Cardiac muscle cell (in vitro differentiated cells and primary cell): ENCODE results near the gene TJP3. TPM values are rescaled to one million over a fixed set of nuclear protein-coding genes. Genes with fewer than 3 reads are reported as not detected.
"Not testable (repeated sequence)": the region's sequence is repeated elsewhere in the genome, so short reads cannot be mapped to it uniquely, and the experiment has no call there.

Experiments
- DNase-seq, 2 donors: peaks; one replicate each; pipeline versions ENCODE4 v3.0.0 to v3.0.0-alpha.2; 2010 to 2017; ENCODE audit warnings: low read depth in 1 of 2, low spot score in 1 of 2
- H3K27ac ChIP-seq: fragments of 200-600 bp; sonication (generic); 2 replicates; pipeline ENCODE4 v1.5.1; 2016
- H3K27me3 ChIP-seq: fragments of 200-600 bp; sonication (generic); 2 replicates; pipeline ENCODE4 v1.6.0; 2016; ENCODE audit warnings: control low read depth
- H3K36me3 ChIP-seq: fragments of 200-600 bp; sonication (generic); 2 replicates; pipeline ENCODE4 v1.5.1; 2016; ENCODE audit warnings: control low read depth
- H3K4me1 ChIP-seq: fragments of 200-600 bp; sonication (generic); 2 replicates; pipeline ENCODE4 v1.8.1; 2017; ENCODE audit warnings: low read depth, mild to moderate bottlenecking, mixed run types
- H3K4me3 ChIP-seq: fragments of 200-600 bp; sonication (generic); 2 replicates; pipeline ENCODE4 v1.5.1; 2016; ENCODE audit warnings: mild to moderate bottlenecking
- H3K9me3 ChIP-seq: fragments of 200-600 bp; sonication (generic); 2 replicates; pipeline ENCODE4 v1.5.1; 2017; ENCODE audit warnings: low read depth, mild to moderate bottlenecking, control low read depth
- polyA plus RNA-seq: library from polyadenylated mRNA; unstranded; fragments of >200 nt; fragmentation: Nextera tagmentation; extraction: Ambion mirVana; gene quantifications from 2 replicates; pipeline ENCODE4 v1.2.1, GENCODE V29; 2016
- total RNA-seq: library from RNA; depleted of rRNA; stranded (reverse); fragments of >200 nt; gene quantifications from 2 replicates; pipeline ENCODE4 v1.2.3, GENCODE V29; 2016
- TF ChIP-seq, protein P1 (sequence below): IDR thresholded peaks from 2 replicates; pipeline ENCODE4 v1.5.1; 2012; ENCODE audit warnings: low read depth, mild to moderate bottlenecking, low read length

Gene TJP3
- total and polyA plus RNA-seq, 2 experiments from 2014 or later: 5.0 to 5.2 TPM

DNA sequence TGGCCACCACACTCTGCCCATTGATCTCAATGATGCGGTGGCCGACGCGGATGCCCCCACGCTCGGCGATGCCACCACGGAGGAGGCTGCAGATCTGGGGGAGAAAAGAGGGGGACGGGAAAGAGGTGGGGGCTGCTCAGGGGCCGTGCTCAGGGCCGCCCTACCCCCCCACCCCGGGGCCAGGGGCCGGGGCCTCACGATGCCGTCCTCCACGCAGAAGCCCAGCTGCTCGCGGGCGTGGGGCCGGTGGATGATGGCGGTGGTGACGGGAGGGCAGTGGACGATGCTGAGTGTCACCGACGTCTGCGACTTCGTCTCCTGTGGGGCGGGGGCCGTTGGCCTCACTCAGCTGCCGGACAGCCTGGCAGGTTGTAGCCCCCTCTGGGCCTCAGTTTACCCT lies 43.1 kb downstream of the TJP3 start:
- H3K27ac ChIP-seq: no peak overlapping the region
- no peak for DNase-seq
- H3K27me3 ChIP-seq: no peaks in the 10 kb centered on the region
- TF ChIP-seq, protein P1, sequence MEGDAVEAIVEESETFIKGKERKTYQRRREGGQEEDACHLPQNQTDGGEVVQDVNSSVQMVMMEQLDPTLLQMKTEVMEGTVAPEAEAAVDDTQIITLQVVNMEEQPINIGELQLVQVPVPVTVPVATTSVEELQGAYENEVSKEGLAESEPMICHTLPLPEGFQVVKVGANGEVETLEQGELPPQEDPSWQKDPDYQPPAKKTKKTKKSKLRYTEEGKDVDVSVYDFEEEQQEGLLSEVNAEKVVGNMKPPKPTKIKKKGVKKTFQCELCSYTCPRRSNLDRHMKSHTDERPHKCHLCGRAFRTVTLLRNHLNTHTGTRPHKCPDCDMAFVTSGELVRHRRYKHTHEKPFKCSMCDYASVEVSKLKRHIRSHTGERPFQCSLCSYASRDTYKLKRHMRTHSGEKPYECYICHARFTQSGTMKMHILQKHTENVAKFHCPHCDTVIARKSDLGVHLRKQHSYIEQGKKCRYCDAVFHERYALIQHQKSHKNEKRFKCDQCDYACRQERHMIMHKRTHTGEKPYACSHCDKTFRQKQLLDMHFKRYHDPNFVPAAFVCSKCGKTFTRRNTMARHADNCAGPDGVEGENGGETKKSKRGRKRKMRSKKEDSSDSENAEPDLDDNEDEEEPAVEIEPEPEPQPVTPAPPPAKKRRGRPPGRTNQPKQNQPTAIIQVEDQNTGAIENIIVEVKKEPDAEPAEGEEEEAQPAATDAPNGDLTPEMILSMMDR: no peak
- H3K36me3 ChIP-seq: peaks cover 6% of the 10 kb centered on the region
- no peaks in the 10 kb centered on the region for H3K9me3 ChIP-seq
- H3K4me1 ChIP-seq: no peaks in the 10 kb centered on the region
- H3K4me3 ChIP-seq: no peak overlapping the region

- no peaks in the 10 kb centered on the region for H3K9me3 ChIP-seq
- DNase-seq: no peak
- TF ChIP-seq, protein P1: no peak
- H3K4me1 ChIP-seq: no peaks in the 10 kb centered on the region
- no peaks in the 10 kb centered on the region for H3K27me3 ChIP-seq
- no peak overlapping the region for H3K4me3 ChIP-seq
- H3K27ac ChIP-seq: no peak overlapping the region
- H3K36me3 ChIP-seq: peaks cover 6% of the 10 kb centered on the region
Measured at GRCh38 chr19:3752492-3752891, 44.3 kb downstream of the TJP3 start.

DNA sequence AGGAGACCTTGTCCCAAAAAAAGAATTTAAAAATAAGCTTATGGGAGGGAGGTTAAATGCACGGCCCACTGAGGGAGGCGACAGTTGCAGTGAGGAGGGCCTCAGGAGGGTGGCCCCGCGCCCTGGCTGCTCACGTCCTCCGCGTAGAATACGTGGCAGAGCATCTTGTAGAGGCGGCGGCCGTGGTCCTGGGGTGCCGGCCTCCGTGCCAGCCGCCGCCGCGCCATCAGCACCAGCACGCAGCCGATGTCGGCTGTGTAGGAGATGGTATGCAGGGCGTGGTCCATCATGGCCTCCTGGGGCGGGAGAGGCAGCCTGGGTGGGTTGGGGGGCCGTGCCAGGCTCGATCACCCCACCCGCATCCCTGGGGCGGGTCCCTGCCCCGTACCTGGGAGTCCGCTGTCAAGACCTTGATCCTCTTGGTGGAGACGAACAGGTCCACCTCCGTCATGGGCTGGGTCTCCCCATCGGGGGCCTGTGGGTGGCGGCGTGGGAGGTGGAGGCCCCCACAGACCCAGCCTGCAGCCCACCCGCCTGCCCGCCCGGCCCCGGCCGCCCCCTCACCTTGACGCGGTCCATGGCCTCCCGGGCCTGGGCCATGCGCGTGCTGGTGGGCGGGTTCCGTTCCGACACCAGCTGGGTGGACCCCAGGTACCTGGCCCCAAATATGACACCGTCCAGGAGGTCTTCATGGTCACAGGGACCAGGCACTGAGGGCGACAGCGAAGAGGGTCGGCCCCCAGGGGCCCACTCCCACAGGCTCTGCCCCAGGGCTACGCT lies 45.6 kb downstream of the TJP3 start:
- Histone ChIP-seq H3K36me3 (peaks cover 6% of the 10 kb centered on the region), H3K9me3 (no peaks in the 10 kb centered on the region), H3K4me3 (no peak overlapping the region), H3K4me1 (no peaks in the 10 kb centered on the region), H3K27ac (no peak overlapping the region), H3K27me3 (no peaks in the 10 kb centered on the region)
- TF ChIP-seq, protein P1: no peak
- no peak for DNase-seq

GRCh38 chr19:3757705-3758104 lies 49.5 kb downstream of the TJP3 start:
- not testable (repeated sequence) for DNase-seq, H3K27ac ChIP-seq, H3K36me3 ChIP-seq, H3K9me3 ChIP-seq, H3K27me3 ChIP-seq, H3K4me1 ChIP-seq, H3K4me3 ChIP-seq

GRCh38 chr19:3758297-3758696 lies 50.1 kb downstream of the TJP3 start:
- not testable (repeated sequence) for H3K36me3 ChIP-seq, H3K27me3 ChIP-seq, H3K4me1 ChIP-seq, H3K4me3 ChIP-seq, H3K27ac ChIP-seq, H3K9me3 ChIP-seq, DNase-seq

- TF ChIP-seq, protein P1: no peak
- Histone ChIP-seq H3K27ac (no peak overlapping the region), H3K4me3 (no peak overlapping the region), H3K9me3 (no peaks in the 10 kb centered on the region), H3K27me3 (peaks cover 3% of the 10 kb centered on the region), H3K4me1 (no peaks in the 10 kb centered on the region), H3K36me3 (no peaks in the 10 kb centered on the region)
- no peak for DNase-seq
Measured at GRCh38 chr19:3759482-3760254, 51.5 kb downstream of the TJP3 start.
